GM12865 (cell line): Measurements from ENCODE around the gene UEVLD.

Experiments used
- DNase-seq: peaks from one replicate; pipeline ENCODE4 v3.0.0; 2010; ENCODE audit warnings: low read depth
- H3K4me3 ChIP-seq: 2 replicates; pipeline ENCODE4 v1.5.1; 2011; ENCODE audit warnings: mild to moderate bottlenecking, low read depth, low read length, control low read depth
- CTCF ChIP-seq: IDR thresholded peaks from 2 replicates; pipeline ENCODE4 v1.5.1; 2011; ENCODE audit warnings: low read length, control low read depth, low read depth, inconsistent platforms; ENCODE audit not compliant: insufficient read depth; ENCODE audit errors: missing control alignments

The UEVLD gene

GRCh38 chr11:18491924-18492323 lies 96.6 kb downstream of the UEVLD start:
- no peak for DNase-seq
- no peak for TF ChIP-seq CTCF
- H3K4me3 ChIP-seq: no peak overlapping the region

- DNase-seq: no peak
Observed at GRCh38 chr11:18490736-18491485, 97.6 kb downstream of the UEVLD start.

GRCh38 chr11:18490319-18490718 lies 98.2 kb downstream of the UEVLD start:
- H3K4me3 ChIP-seq: no peak overlapping the region
- no peak for TF ChIP-seq CTCF
- no peak for DNase-seq

More at GRCh38 chr11:18490736-18491485, 97.6 kb downstream of the UEVLD start:
- no peak for TF ChIP-seq CTCF
- no peak overlapping the region for H3K4me3 ChIP-seq

- TF ChIP-seq CTCF: no peak
- H3K4me3 ChIP-seq: no peak overlapping the region
- peak; percentile 54 for DNase-seq
Observed at GRCh38 chr11:18485913-18486528, 102.5 kb downstream of the UEVLD start.
